Left lobe of liver (tissue), 2 donors: Measurements from ENCODE around the gene MCMBP. TPM values are rescaled to one million over a fixed set of nuclear protein-coding genes. Genes with fewer than 3 reads are reported as not detected.
A peak's percentile ranks its signal among the peaks of the same experiment; 100 is the strongest.

ENCODE experiments used
- ATAC-seq: fragments of 200-7000 bp; cut with Tn5 transposase; one replicate; pipeline ENCODE4 v1.9.1; 2020; ENCODE audit warnings: mild to moderate bottlenecking, moderate library complexity
- DNase-seq: peaks from one replicate; pipeline ENCODE4 v3.0.0-alpha.2; 2020; ENCODE audit warnings: low spot score
- total RNA-seq: library from RNA; stranded (reverse); gene quantifications from one replicate; pipeline ENCODE4 v1.2.1, GENCODE V29; 2021
- donor health status: DM: no; HTN: no; CAD: no; lungs with moderate emphysema.
- donor health status: DM: no; HTN: yes; CAD: no.

The MCMBP gene
- total RNA-seq, 1 donor from 2014 or later = 16.5 TPM

GRCh38 chr10:119834188-119834587 is 38.5 kb downstream of the MCMBP start:
- DNase-seq = no peak
- no peak for ATAC-seq

- no peak for DNase-seq
- ATAC-seq = no peak
Observed at GRCh38 chr10:119832951-119833350, 39.7 kb downstream of the MCMBP start.

GRCh38 chr10:119831656-119832055 is 41.0 kb downstream of the MCMBP start:
- ATAC-seq (no peak), DNase-seq (no peak)

GRCh38 chr10:119830851-119831250 is 41.8 kb downstream of the MCMBP start:
- DNase-seq (no peak), ATAC-seq (no peak)

GRCh38 chr10:119829429-119829828 is 43.2 kb downstream of the MCMBP start:
- ATAC-seq (no peak), DNase-seq (no peak)

GRCh38 chr10:119827430-119827829 is 45.2 kb downstream of the MCMBP start:
- ATAC-seq = peak; percentile 96
- DNase-seq = no peak

GRCh38 chr10:119826771-119827170 is 45.9 kb downstream of the MCMBP start:
- DNase-seq = no peak
- no peak for ATAC-seq

GRCh38 chr10:119824299-119824698 is 48.3 kb downstream of the MCMBP start:
- ATAC-seq (no peak), DNase-seq (no peak)

GRCh38 chr10:119821182-119821581 is 51.5 kb downstream of the MCMBP start:
- no peak for ATAC-seq
- no peak for DNase-seq

GRCh38 chr10:119818889-119819270 is 53.8 kb downstream of the MCMBP start:
- ATAC-seq = no peak
- DNase-seq = no peak

GRCh38 chr10:119817991-119818888 is 54.4 kb downstream of the MCMBP start:
- peak; percentile 35 for ATAC-seq
- DNase-seq = no peak

GRCh38 chr10:119815671-119816070 is 57.0 kb downstream of the MCMBP start:
- DNase-seq = no peak
- ATAC-seq = no peak

GRCh38 chr10:119812684-119813083 is 60.0 kb downstream of the MCMBP start:
- DNase-seq (no peak), ATAC-seq (no peak)

GRCh38 chr10:119811122-119811521 is 61.5 kb downstream of the MCMBP start:
- DNase-seq = no peak
- no peak for ATAC-seq

GRCh38 chr10:119807960-119808697 is 64.5 kb downstream of the MCMBP start:
- no peak for ATAC-seq
- DNase-seq = no peak

GRCh38 chr10:119806334-119807130 is 66.1 kb downstream of the MCMBP start:
- no peak for ATAC-seq
- DNase-seq = no peak

GRCh38 chr10:119805702-119806230 is 66.9 kb downstream of the MCMBP start:
- DNase-seq = no peak
- no peak for ATAC-seq

GRCh38 chr10:119803264-119803663 is 69.4 kb downstream of the MCMBP start:
- DNase-seq (no peak), ATAC-seq (no peak)

GRCh38 chr10:119801998-119802538 is 70.6 kb downstream of the MCMBP start:
- DNase-seq (no peak), ATAC-seq (no peak)

- ATAC-seq = no peak
- DNase-seq = no peak
Observed at GRCh38 chr10:119801176-119801575, 71.5 kb downstream of the MCMBP start.

GRCh38 chr10:119796039-119796438 is 76.6 kb downstream of the MCMBP start:
- DNase-seq = no peak
- no peak for ATAC-seq
